Heart left ventricle (tissue), 13 donors: Measurements from ENCODE around the gene UCN.

Experiments
- POLR2A ChIP-seq, 2 donors: fragments of 450-650 bp; IDR thresholded peaks; one replicate each; pipeline ENCODE4 v1.6.1; 2017; ENCODE audit warnings: antibody characterized with exemption in 2 of 2, mild to moderate bottlenecking in 2 of 2, moderate library complexity in 2 of 2
- TF ChIP-seq, protein P1 (sequence below), 12 donors: fragments of 200-600 bp; sonication (generic) in 4 of 12; IDR thresholded peaks; one replicate each; pipeline versions ENCODE4 v1.5.0 to v1.8.0; 2018 to 2022; ENCODE audit warnings: antibody characterized with exemption in 12 of 12, mild to moderate bottlenecking in 5 of 12
- donor health status: ischemic (EF 13 %, LVEDD 7.1; RV severe dilation, severe dysfunction).
- donor health status: DM: no; HTN: yes; CAD: no.
- donor health status: DM: no; HTN: no; CAD: no.
- donor health status: ischemic (EF 25% LVEDD 6.9; RV normal size, moderate dysfunction).
- donor health status: ischemic (EF 25% LVEDD 5.7; RV mildly dilated, moderate dysfunction).
- donor health status: ischemic (EF 35%, LVEDD 5.7; RV mildly dilated, moderate dysfunction).
- donor health status: nonischemic (EF 11% LVEDD 7.7; RV severe dilation, severe dysfunction).
- donor health status: DM: yes; HTN: yes; CAD: no.
- donor health status: PGD.
- donor health status: ischemic (EF 29% LVEDD 5.4; RV normal size, mild dysfunction).
- donor health status: nonischemic (EF 23%, LVEDD 6.1; RV moderate dilation, normal function).

DNA sequence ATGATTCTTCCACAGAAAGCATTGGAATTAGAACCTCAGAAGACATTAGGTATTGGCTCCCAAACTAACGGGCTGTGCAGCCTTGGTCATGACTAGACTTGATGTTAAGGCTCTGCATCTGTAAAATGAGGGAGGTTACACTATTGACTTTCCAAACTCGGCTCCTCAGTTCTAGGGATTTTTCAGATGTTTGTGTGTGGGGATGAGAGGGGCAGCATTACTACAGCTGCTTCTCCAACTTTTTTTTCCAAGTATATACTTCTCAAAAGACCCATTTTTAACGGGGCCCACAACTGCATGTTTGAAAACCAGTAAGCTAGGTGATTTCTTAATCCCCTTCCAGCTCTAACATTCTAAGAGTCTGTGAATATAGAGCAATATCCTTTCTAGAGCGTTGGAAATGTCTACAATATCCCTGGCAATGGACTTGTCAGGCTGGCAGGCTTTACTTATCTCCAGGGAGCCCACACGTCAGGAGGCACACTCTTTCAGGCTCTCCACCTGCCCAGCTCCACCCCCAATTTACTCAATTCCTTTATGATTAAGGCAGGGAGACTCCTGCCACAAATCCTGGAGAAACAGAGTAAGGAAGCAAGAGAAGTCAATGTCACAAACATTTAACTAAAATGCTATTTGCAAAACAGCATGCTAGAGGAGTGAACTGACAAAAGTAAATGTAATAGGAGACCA, 15.5 kb upstream of the UCN start:
- TF ChIP-seq POLR2A (IDR thresholded peaks at IDR 0.05), result no peak
- TF ChIP-seq, protein P1, sequence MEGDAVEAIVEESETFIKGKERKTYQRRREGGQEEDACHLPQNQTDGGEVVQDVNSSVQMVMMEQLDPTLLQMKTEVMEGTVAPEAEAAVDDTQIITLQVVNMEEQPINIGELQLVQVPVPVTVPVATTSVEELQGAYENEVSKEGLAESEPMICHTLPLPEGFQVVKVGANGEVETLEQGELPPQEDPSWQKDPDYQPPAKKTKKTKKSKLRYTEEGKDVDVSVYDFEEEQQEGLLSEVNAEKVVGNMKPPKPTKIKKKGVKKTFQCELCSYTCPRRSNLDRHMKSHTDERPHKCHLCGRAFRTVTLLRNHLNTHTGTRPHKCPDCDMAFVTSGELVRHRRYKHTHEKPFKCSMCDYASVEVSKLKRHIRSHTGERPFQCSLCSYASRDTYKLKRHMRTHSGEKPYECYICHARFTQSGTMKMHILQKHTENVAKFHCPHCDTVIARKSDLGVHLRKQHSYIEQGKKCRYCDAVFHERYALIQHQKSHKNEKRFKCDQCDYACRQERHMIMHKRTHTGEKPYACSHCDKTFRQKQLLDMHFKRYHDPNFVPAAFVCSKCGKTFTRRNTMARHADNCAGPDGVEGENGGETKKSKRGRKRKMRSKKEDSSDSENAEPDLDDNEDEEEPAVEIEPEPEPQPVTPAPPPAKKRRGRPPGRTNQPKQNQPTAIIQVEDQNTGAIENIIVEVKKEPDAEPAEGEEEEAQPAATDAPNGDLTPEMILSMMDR (IDR thresholded peaks at IDR 0.05), result no peak
